ENCODE measurements around the gene MRPL2. TPM values are rescaled to one million over a fixed set of nuclear protein-coding genes. Genes with fewer than 3 reads are reported as not detected.

The MRPL2 gene
- 15.8 and 18.1 TPM in 2 replicates for total RNA-seq (2012; rRNA removed)
- polyA plus RNA-seq (2012; rRNA removed): 45.9 and 46.8 TPM in 2 replicates
- 23.2 and 43.0 TPM in 2 replicates for polyA plus RNA-seq (2012; cell fraction: cytosol; rRNA removed)
- 38.5 and 46.5 TPM in 2 replicates for polyA plus RNA-seq (2012; cell fraction: nucleus; rRNA removed; ENCODE audit: low replicate concordance)
- percentile 64 among the genes with signal in this experiment for Bru-seq, nascent RNA
- percentile 71 among the genes with signal in this experiment for BruChase-seq, experiment 1, labeled RNA remaining after a 6-hour chase
- percentile 64 among the genes with signal in this experiment for BruChase-seq, experiment 2, labeled RNA remaining after a 2-hour chase
- long read RNA-seq, transcript MRPL2-202 (7 exons, 1,588 nt): major isoform, 8 of 18 reads
- long read RNA-seq, partial matches to known transcripts: 1 of 18 reads
- long read RNA-seq, other reads (novel, unspliced or antisense): 6 of 18 reads

DNA sequence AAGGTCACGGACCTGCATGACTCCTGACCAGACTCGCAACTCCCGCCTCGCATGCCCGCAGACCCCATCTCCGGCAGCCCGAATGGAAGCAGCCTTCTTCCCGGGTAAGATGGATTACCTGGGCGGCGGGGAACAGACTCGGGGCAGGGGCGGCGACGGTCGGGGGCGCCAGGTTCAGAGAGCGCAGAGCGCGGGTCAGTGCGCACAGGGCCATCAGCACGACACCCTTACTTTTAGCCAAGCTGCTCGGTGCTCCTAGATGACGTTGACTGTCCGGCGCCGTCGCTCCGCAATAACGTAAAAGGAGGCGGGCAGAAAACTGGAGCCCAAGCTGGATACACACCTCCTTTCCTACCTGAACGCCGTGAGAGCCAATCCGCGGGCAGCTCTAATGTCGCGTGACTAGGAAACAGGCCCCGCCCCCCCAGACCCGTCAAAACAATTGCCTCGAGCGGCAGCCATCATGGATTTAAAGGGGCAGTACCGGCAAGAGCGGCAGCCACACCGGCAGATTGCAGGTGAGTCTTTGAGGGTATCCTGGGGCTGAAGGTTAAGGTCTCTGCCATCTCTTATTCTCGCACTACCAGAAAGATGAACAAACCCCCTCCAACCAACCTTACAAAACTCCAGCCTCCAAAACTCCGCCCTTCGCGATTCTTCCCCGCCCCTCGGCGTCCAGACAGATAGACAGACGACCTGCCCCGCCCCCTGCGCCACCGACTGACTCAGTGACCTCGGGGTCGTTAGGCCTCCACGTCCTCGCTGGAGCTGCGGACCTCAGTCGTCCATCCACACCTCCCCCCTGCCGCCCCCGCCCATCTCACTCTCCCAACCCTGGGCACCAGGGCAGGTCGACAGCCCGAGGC is at the start of gene MRPL2, which contains the start of gene KLC4:
Gene MRPL2, minus strand, starts transcription at position 267 of the 866 bp plus-strand sequence. Its CDS starts 53 bp downstream, at position 214.
Gene KLC4, plus strand, starts transcription at position 464 of the 866 bp plus-strand sequence. CDS start 1,705 bp downstream, outside the sequence.
- H4K5ac ChIP-seq (ENCODE audit: low read depth, low read length): peak within 1 kb of the TSS; percentile 84
- H2BK5ac ChIP-seq (ENCODE audit: low read depth, low read length, poor library complexity, severe bottlenecking): peak within 1 kb of the TSS; percentile 95
- peak within 1 kb of the TSS; percentile 96 for H3K4ac ChIP-seq (ENCODE audit: low read depth, low read length)
- no peaks in the 10 kb centered on the region for H3K27me3 ChIP-seq (ENCODE audit: control insufficient read depth, insufficient read depth, low read length)
- H2AFZ ChIP-seq (replicated peaks; ENCODE audit: low read length, poor library complexity): peak within 1 kb of the TSS; percentile 92
- H2AK9ac ChIP-seq (replicated peaks; ENCODE audit: low read depth, low read length, poor library complexity): peak within 1 kb of the TSS; percentile 94
- ATAC-seq (ENCODE audit: low read depth) (peak; percentile 99), DNase-seq (peak; percentile 98)
- H3K56ac ChIP-seq (ENCODE audit: extremely low read depth, insufficient read depth, low read length): peak within 1 kb of the TSS; percentile 93
- dilution Hi-C loops (cut with HindIII; ENCODE audit: low sequenced_read_pairs, unreplicated experiment): no loop called here
- H3K27ac ChIP-seq (ENCODE audit: insufficient read depth, low read length): peak within 1 kb of the TSS; percentile 93
- ChIA-PET CTCF (interaction anchor here (1.4 kb wide), 1 partner anchor 85 kb away, joined by 6 read pairs; no protein-coding TSS in a partner anchor), POLR2A (ENCODE audit: unreplicated experiment) (interaction anchor here (0.6 to 0.9 kb wide), 4 partner anchors 11 to 111 kb away, joined by 3 to 5 read pairs (median 3); partner anchors contain the start of gene RRP36)
- BruUV-seq (replicated peaks): no TSS peak
- peak within 1 kb of the TSS; percentile 69 to 97 for H4K8ac ChIP-seq (ENCODE audit: low read depth in 2 of 2, low read length in 2 of 2)
- peak within 1 kb of the TSS; percentile 91 for H3K9ac ChIP-seq (ENCODE audit: low read depth, low read length)
- H2BK15ac ChIP-seq (ENCODE audit: low read depth, low read length): peak within 1 kb of the TSS; percentile 97; the same call in 2 of the 3 replicates
- peak within 1 kb of the TSS; percentile 90 for H2BK20ac ChIP-seq (ENCODE audit: low read depth, low read length)
- 0% methylated on average over 41 of the region's 64 CpGs; no CpG with 5 or more reads in 1 of the 2 experiments for WGBS, 2 experiments (ENCODE audit: extremely low coverage in 2 of 2, insufficient read length in 1 of 2)
- peak within 1 kb of the TSS; percentile 91 for H4K91ac ChIP-seq (ENCODE audit: insufficient read depth, low read depth, low read length)
- no peaks in the 10 kb centered on the region for H4K20me1 ChIP-seq (ENCODE audit: insufficient read depth, low read length)
- H3K4me3 ChIP-seq (ENCODE audit: insufficient read depth, low read depth, low read length): peak within 1 kb of the TSS; percentile 76
- H3K36me3 ChIP-seq (ENCODE audit: control insufficient read depth, insufficient read depth, low read length): peaks cover 16% of the 10 kb centered on the region
- H3K9me1 ChIP-seq (ENCODE audit: insufficient read depth, low read length): peaks cover 4% of the 10 kb centered on the region; the same call in 1 of the 2 replicates
- peak within 1 kb of the TSS; percentile 100 for H3K14ac ChIP-seq (replicated peaks; ENCODE audit: low read depth, low read length)
- intact Hi-C loops (cut with micrococcal nuclease): loop anchor here (2.0 kb wide), 1 partner anchor 15 kb away; no protein-coding TSS in a partner anchor
- peaks cover 17 to 37% of the 10 kb centered on the region in 2 experiments for H3K79me1 ChIP-seq (ENCODE audit: low read depth in 1 of 2, low read length in 2 of 2)
- peak within 1 kb of the TSS; percentile 78 for H3K18ac ChIP-seq (ENCODE audit: low read depth, low read length)
- in situ Hi-C loops (cut with MboI; ENCODE audit: low sequenced_read_pairs): no loop called here
- H3K4me1 ChIP-seq (ENCODE audit: control insufficient read depth, insufficient read depth, low read length): peaks cover 9% of the 10 kb centered on the region; the same call in 1 of the 2 replicates
- no peaks in the 10 kb centered on the region for H3K9me3 ChIP-seq (ENCODE audit: control insufficient read depth, insufficient read depth, low read length)
- H2BK120ac ChIP-seq (ENCODE audit: low read depth, low read length): peak within 1 kb of the TSS; percentile 97
- peak within 1 kb of the TSS; percentile 93 for H3K4me2 ChIP-seq (ENCODE audit: low read depth, low read length)
- peak within 1 kb of the TSS; percentile 98 for H3K23ac ChIP-seq (ENCODE audit: low read depth, low read length)
- peak within 1 kb of the TSS; percentile 92 for H2AK5ac ChIP-seq (ENCODE audit: low read depth, low read length)
- TF ChIP-seq NFE2L2 (IDR thresholded peaks at IDR 0.05; ENCODE audit: low read depth, low read length): no peak
- TF ChIP-seq SMC3 (IDR thresholded peaks at IDR 0.05; ENCODE audit: low read depth, low read length): no peak
- TF ChIP-seq FOS (IDR thresholded peaks at IDR 0.05; ENCODE audit: low read depth, low read length): peak; percentile 9; the same call in 1 of the 2 replicates
- TF ChIP-seq ELK1 (IDR thresholded peaks at IDR 0.05; ENCODE audit: borderline replicate concordance, low read depth, low read length): no peak
- peak; percentile 14; the same call in 1 of the 2 replicates for TF ChIP-seq MAZ (IDR thresholded peaks at IDR 0.05; ENCODE audit: borderline replicate concordance, low read depth, low read length)
- TF ChIP-seq RAD21 (IDR thresholded peaks at IDR 0.05; ENCODE audit: low read length): no peak
- TF ChIP-seq BHLHE40 (IDR thresholded peaks at IDR 0.05; ENCODE audit: low read depth, low read length): peak; percentile 52; the same call in 1 of the 2 replicates
- TF ChIP-seq MAFK (IDR thresholded peaks at IDR 0.05; ENCODE audit: low read depth, low read length): no peak
- no peak for TF ChIP-seq RCOR1 (IDR thresholded peaks at IDR 0.05; ENCODE audit: insufficient replicate concordance, low read length)
- TF ChIP-seq RFX5 (IDR thresholded peaks at IDR 0.05; ENCODE audit: low read depth, low read length): no peak
- TF ChIP-seq MXI1 (IDR thresholded peaks at IDR 0.05; ENCODE audit: borderline replicate concordance, low read depth, low read length): peak; percentile 80; the same call in 1 of the 2 replicates
- TF ChIP-seq POLR2A (IDR thresholded peaks at IDR 0.05; ENCODE audit: low read depth, low read length): peak; percentile 66
